K562 (cell line): ENCODE results near the gene SLC1A3. TPM values are rescaled to one million over a fixed set of nuclear protein-coding genes. Genes with fewer than 3 reads are reported as not detected.

ENCODE experiments used
- ATAC-seq: fragments of 200-7000 bp; cut with Tn5 transposase; 3 replicates; pipeline ENCODE4 v1.9.1; 2020; ENCODE audit warnings: moderate library complexity
- BruUV-seq: library from RNA; stranded (reverse); fragments of 400-500 nt; replicated peaks from 2 replicates; lab custom pipeline; 2021; lab: Mats Ljungman, UMichigan
- CTCF ChIA-PET: fragments of 300-600 bp; formaldehyde crosslinking; extraction: SDS; loops from one replicate; lab custom pipeline; 2021; ENCODE audit warnings: low intra/inter-chr PET ratio; lab: Yijun Ruan, JAX
- POLR2A ChIA-PET: fragments of 300-600, 350-650 bp; sonication (Branson Sonifier 250); formaldehyde crosslinking; extraction: SDS; loops from one replicate; lab custom pipeline; 2021; ENCODE audit warnings: antibody characterized with exemption, inconsistent platforms; lab: Yijun Ruan, JAX
- DNase-seq, 4 experiments: peaks; one replicate each; pipeline versions ENCODE4 v3.0.0 to v3.0.0-alpha.2; 2011 to 2018; ENCODE audit warnings: low spot score in 3 of 4, mixed read lengths in 3 of 4; ENCODE audit errors: extremely low read depth in 1 of 4
- FAIRE-seq: peaks from 2 replicates; lab custom pipeline; 2011; peaks lifted over from hg19 to GRCh38; lab: Jason Lieb, UNC
- H2AFZ ChIP-seq: 2 replicates; pipeline ENCODE4 v1.6.0; 2011; ENCODE audit warnings: low read depth, low read length, control low read depth, inconsistent platforms
- H3K27ac ChIP-seq: fragments of 200-600 bp; 3 replicates; pipeline ENCODE4 v1.8.0; 2011; ENCODE audit warnings: low read depth, mild to moderate bottlenecking, control low read depth, inconsistent platforms, low read length, moderate library complexity, mixed read lengths; ENCODE audit errors: extremely low read depth
- H3K27me3 ChIP-seq, 2 experiments: fragments of 300-600 bp in 1 of 2; 2 replicates in 1 of 2; 3 replicates in 1 of 2; pipeline versions ENCODE4 v1.6.0 to v1.8.0; 2011; ENCODE audit warnings: inconsistent platforms in 2 of 2, low read length in 2 of 2, mild to moderate bottlenecking in 1 of 2, mixed read lengths in 1 of 2, moderate library complexity in 1 of 2; ENCODE audit not compliant: control insufficient read depth in 2 of 2, insufficient read depth in 2 of 2
- H3K36me3 ChIP-seq: fragments of 300-600 bp; 3 replicates; pipeline ENCODE4 v1.8.0; 2011; ENCODE audit warnings: mild to moderate bottlenecking, low read length, inconsistent platforms; ENCODE audit not compliant: control insufficient read depth, insufficient read depth
- H3K4me1 ChIP-seq, 2 experiments: fragments of 200-600 bp in 1 of 2; replicated peaks in 1 of 2; 2 replicates in 1 of 2; 3 replicates in 1 of 2; pipeline versions ENCODE4 v1.5.1 to v1.8.0; 2011; ENCODE audit warnings: inconsistent platforms in 2 of 2, low read length in 2 of 2, mild to moderate bottlenecking in 1 of 2, mixed read lengths in 1 of 2, moderate library complexity in 1 of 2; ENCODE audit not compliant: control insufficient read depth in 2 of 2, insufficient read depth in 2 of 2
- H3K4me2 ChIP-seq: 2 replicates; pipeline ENCODE4 v1.6.1; 2011; ENCODE audit warnings: low read length, control low read depth, inconsistent platforms, mixed read lengths; ENCODE audit not compliant: insufficient read depth
- H3K4me3 ChIP-seq: fragments of 200-600 bp; sonication (generic), shearing (Covaris generic); 2 replicates; pipeline ENCODE4 v1.5.1; 2016; ENCODE audit warnings: control low read depth, inconsistent platforms
- H3K79me2 ChIP-seq: fragments of 200-600 bp; 3 replicates; pipeline ENCODE4 v1.8.0; 2011; ENCODE audit warnings: low read length, inconsistent platforms; ENCODE audit not compliant: control insufficient read depth, insufficient read depth
- H3K9ac ChIP-seq, 2 experiments: 2 replicates each; pipeline versions ENCODE4 v1.6.0 to v1.6.1; 2011; ENCODE audit warnings: low read depth in 2 of 2, low read length in 2 of 2, control low read depth in 1 of 2, inconsistent platforms in 1 of 2, mild to moderate bottlenecking in 1 of 2, mixed read lengths in 1 of 2; ENCODE audit not compliant: insufficient read depth in 1 of 2
- H3K9me1 ChIP-seq: one replicate; pipeline ENCODE4 v1.6.0; 2011; ENCODE audit warnings: inconsistent platforms, mild to moderate bottlenecking, low read length, moderate library complexity; ENCODE audit not compliant: control insufficient read depth, insufficient read depth
- H3K9me3 ChIP-seq: replicated peaks from 2 replicates; pipeline ENCODE4 v1.5.1; 2011; ENCODE audit warnings: low read depth, low read length, inconsistent platforms; ENCODE audit not compliant: control insufficient read depth, insufficient read depth
- H4K20me1 ChIP-seq: replicated peaks from 2 replicates; pipeline ENCODE4 v1.6.1; 2011; ENCODE audit warnings: low read length, inconsistent platforms, mixed read lengths; ENCODE audit not compliant: control insufficient read depth, insufficient read depth
- DPF2 ChIP-seq: fragments of 450-650 bp; IDR thresholded peaks from 2 replicates; pipeline ENCODE4 v1.6.1; 2016
- HNRNPK ChIP-seq: fragments of 200-400 bp; formaldehyde crosslinking; IDR thresholded peaks from one replicate; pipeline ENCODE4 v1.6.1; 2018; ENCODE audit warnings: mild to moderate bottlenecking, low read depth, low read length; ENCODE audit not compliant: poor library complexity, severe bottlenecking
- YBX1 ChIP-seq: fragments of 450-650 bp; IDR thresholded peaks from 2 replicates; pipeline ENCODE4 v1.7.1; 2016; ENCODE audit warnings: mild to moderate bottlenecking
- ZBTB9 ChIP-seq: fragments of 450-650 bp; formaldehyde crosslinking; IDR thresholded peaks from 2 replicates; pipeline ENCODE4 v1.4.0; 2020; ENCODE audit warnings: mild to moderate bottlenecking, moderate library complexity
- ZNF445 ChIP-seq: fragments of 250-450 bp; sonication (Bioruptor Pico); IDR thresholded peaks from 2 replicates; pipeline ENCODE4 v1.4.0; 2020; ENCODE audit warnings: low read depth, mild to moderate bottlenecking, moderate library complexity
- WGBS: fragments of 100-300 bp; shearing (Covaris generic); methylation state at CpG from one replicate; pipeline ENCODE4 v1.1.6; 2016; ENCODE audit warnings: low coverage, mixed read lengths; ENCODE audit not compliant: insufficient coverage; ENCODE audit errors: missing lambda C conversion rate; 5-methylcytosine and 5-hydroxymethylcytosine counted together
- in situ Hi-C: fragments of 300-500 bp; cut with MboI; formaldehyde crosslinking; loops from 4 replicates; pipeline ENCODE4 v1.15.0; 2018; ENCODE audit warnings: inconsistent platforms, mixed read lengths
- intact Hi-C: fragments of 100-400 bp; cut with micrococcal nuclease; formaldehyde crosslinking; loops from 2 replicates; pipeline ENCODE4 v1.14.2; 2022
- polyA plus RNA-seq, 8 experiments: library from polyadenylated mRNA; depleted of rRNA in 4 of 8; stranded (reverse) in 5 of 8; unstranded in 3 of 8; fragments of >200 nt; fragmentation: Nextera tagmentation in 2 of 8; fragmentation: Illumina TruSeq in 1 of 8; extraction: Ambion mirVana in 2 of 8; extraction: Trizol in 1 of 8; gene quantifications; 2 replicates each; pipeline versions ENCODE4 v1.2.1 to v1.2.3, GENCODE V29; 2011 to 2014; ENCODE audit warnings: inconsistent platforms in 1 of 8, missing spikeins in 1 of 8
- total RNA-seq, 7 experiments: library from RNA; depleted of rRNA in 6 of 7; stranded (reverse); fragments of >200 nt in 6 of 7; fragmentation: Illumina TruSeq in 2 of 7; extraction: Trizol in 2 of 7; gene quantifications; 2 replicates each; pipeline versions ENCODE4 v1.2.1 to v1.2.3, GENCODE V29; 2011 to 2021; ENCODE audit warnings: low replicate concordance in 1 of 7

Gene SLC1A3
- total and polyA plus RNA-seq, 9 of the 15 experiments (the other 6 are each of a cell fraction or from before 2014, with no cell fraction given): 0.13 TPM; not detected in 8

GRCh38 chr5:36613771-36614656, 7.6 kb downstream of the SLC1A3 start:
- no peaks in the 10 kb centered on the region for H3K4me1 ChIP-seq
- CTCF ChIA-PET: no interaction called here
- intact Hi-C loops: no loop called here
- H3K27ac ChIP-seq: no peak overlapping the region
- no peaks in the 10 kb centered on the region for H3K36me3 ChIP-seq
- H2AFZ ChIP-seq: no peak overlapping the region
- TF ChIP-seq DPF2 (no peak), HNRNPK (no peak), ZBTB9 (CRISPR knock-in tag) (no peak), ZNF445 (CRISPR knock-in tag) (no peak), YBX1 (no peak)
- TF ChIP-seq, all 486 proteins: peak for 0
- Histone ChIP-seq H4K20me1 (no peaks in the 10 kb centered on the region), H3K4me2 (no peak overlapping the region), H3K9me1 (no peaks in the 10 kb centered on the region), H3K9ac (no peak overlapping the region), H3K79me2 (no peaks in the 10 kb centered on the region), H3K4me3 (no peak overlapping the region), H3K9me3 (no peaks in the 10 kb centered on the region), H3K27me3 (peaks cover 9 to 15% of the 10 kb centered on the region in 2 experiments; a peak in 3 of 5 replicates)
- ATAC-seq (no peak), DNase-seq (no peak), FAIRE-seq (no peak)
- WGBS: 0% methylated on average over 7 of the region's 7 CpGs
- BruUV-seq: no TSS peak
- POLR2A ChIA-PET: no interaction called here
- in situ Hi-C loops: no loop called here
